ENCODE measurements around the gene COG7. TPM values are rescaled to one million over a fixed set of nuclear protein-coding genes. Genes with fewer than 3 reads are reported as not detected.

The COG7 gene
- total RNA-seq, 6 experiments from 2014 or later, result 17.7 to 21.2 (median 19.7) TPM

DNA sequence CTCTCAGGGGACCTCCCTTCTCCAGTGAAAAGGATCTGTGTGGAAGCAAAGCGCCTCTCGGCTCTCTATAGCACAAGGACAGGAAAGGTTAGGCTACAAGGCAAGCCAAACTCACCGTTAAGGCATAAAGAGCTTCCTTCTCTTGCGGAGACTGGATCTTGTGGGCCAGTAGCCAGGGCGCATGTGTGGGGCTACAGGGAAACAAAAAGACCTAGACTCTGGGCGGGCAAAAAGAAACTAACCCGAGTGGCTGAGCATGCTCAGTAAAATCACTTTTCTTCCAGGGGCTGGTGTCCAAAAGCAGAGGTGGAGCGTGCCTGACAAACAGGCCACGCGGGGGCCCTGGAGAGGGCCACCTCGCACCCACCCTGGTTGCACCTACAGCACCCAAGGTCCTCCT is 41.2 kb upstream of the COG7 start:
- peaks cover 22% of the 10 kb centered on the region for H3K36me3 Mint-ChIP-seq (ENCODE audit: low read depth)
- TF ChIP-seq, protein P1, sequence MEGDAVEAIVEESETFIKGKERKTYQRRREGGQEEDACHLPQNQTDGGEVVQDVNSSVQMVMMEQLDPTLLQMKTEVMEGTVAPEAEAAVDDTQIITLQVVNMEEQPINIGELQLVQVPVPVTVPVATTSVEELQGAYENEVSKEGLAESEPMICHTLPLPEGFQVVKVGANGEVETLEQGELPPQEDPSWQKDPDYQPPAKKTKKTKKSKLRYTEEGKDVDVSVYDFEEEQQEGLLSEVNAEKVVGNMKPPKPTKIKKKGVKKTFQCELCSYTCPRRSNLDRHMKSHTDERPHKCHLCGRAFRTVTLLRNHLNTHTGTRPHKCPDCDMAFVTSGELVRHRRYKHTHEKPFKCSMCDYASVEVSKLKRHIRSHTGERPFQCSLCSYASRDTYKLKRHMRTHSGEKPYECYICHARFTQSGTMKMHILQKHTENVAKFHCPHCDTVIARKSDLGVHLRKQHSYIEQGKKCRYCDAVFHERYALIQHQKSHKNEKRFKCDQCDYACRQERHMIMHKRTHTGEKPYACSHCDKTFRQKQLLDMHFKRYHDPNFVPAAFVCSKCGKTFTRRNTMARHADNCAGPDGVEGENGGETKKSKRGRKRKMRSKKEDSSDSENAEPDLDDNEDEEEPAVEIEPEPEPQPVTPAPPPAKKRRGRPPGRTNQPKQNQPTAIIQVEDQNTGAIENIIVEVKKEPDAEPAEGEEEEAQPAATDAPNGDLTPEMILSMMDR (IDR thresholded peaks at IDR 0.05), result no peak
- no peak for DNase-seq
- H3K27me3 Mint-ChIP-seq (ENCODE audit: insufficient read depth), result peaks cover 4% of the 10 kb centered on the region; the same call in 1 of the 2 replicates
- H3K27ac Mint-ChIP-seq, result no peak overlapping the region
- H3K9me3 Mint-ChIP-seq, result no peaks in the 10 kb centered on the region
- peaks cover 27% of the 10 kb centered on the region for H3K4me1 Mint-ChIP-seq (ENCODE audit: low read depth)
- H3K4me3 Mint-ChIP-seq, result no peak overlapping the region

GRCh38 chr16:23491490-23492391 is 38.8 kb upstream of the COG7 start:
- H3K4me3 Mint-ChIP-seq, result no peak overlapping the region
- no peaks in the 10 kb centered on the region for H3K9me3 Mint-ChIP-seq
- H3K36me3 Mint-ChIP-seq (ENCODE audit: low read depth), result peaks cover 22% of the 10 kb centered on the region
- no peak overlapping the region; the same call in none of the 2 replicates for H3K27ac Mint-ChIP-seq
- peak; percentile 39 for DNase-seq
- TF ChIP-seq, protein P1 (IDR thresholded peaks at IDR 0.05), result no peak
- H3K4me1 Mint-ChIP-seq (ENCODE audit: low read depth), result peaks cover 17% of the 10 kb centered on the region
- H3K27me3 Mint-ChIP-seq (ENCODE audit: insufficient read depth), result peaks cover 4% of the 10 kb centered on the region; the same call in 1 of the 2 replicates

DNA sequence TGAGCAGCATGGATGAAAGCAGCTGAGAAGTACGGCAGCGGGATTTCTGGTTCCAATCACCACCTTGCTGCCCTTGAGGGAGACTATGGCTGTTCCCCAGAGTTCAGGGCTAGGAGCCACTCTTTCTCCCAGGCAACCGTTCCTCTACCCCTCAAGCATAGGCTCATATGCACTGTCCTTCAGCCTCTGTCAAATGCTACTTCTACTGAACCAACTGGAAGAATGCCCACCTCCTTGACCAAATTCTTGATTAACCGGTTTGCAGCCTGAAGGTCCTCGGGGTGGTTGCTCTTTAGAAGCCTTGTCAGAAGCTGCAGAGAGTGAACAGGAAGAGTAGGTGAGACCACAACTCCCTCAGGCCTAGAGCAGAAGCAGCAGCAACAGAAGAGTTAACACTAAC is 33.5 kb upstream of the COG7 start:
- Mint-ChIP-seq H3K4me3 (no peak overlapping the region), H3K36me3 (ENCODE audit: low read depth) (peaks cover 18% of the 10 kb centered on the region; the same call in 1 of the 2 replicates), H3K4me1 (ENCODE audit: low read depth) (peaks cover 3% of the 10 kb centered on the region), H3K27me3 (ENCODE audit: insufficient read depth) (no peaks in the 10 kb centered on the region), H3K9me3 (no peaks in the 10 kb centered on the region), H3K27ac (no peak overlapping the region)
- TF ChIP-seq, protein P1 (IDR thresholded peaks at IDR 0.05), result no peak
- no peak for DNase-seq

GRCh38 chr16:23485841-23486240 is 32.9 kb upstream of the COG7 start:
- H3K4me3 Mint-ChIP-seq, result no peak overlapping the region
- no peak for DNase-seq
- TF ChIP-seq, protein P1 (IDR thresholded peaks at IDR 0.05), result no peak
- peaks cover 17% of the 10 kb centered on the region; the same call in 1 of the 2 replicates for H3K36me3 Mint-ChIP-seq (ENCODE audit: low read depth)
- H3K9me3 Mint-ChIP-seq, result no peaks in the 10 kb centered on the region
- no peaks in the 10 kb centered on the region for H3K27me3 Mint-ChIP-seq (ENCODE audit: insufficient read depth)
- no peaks in the 10 kb centered on the region for H3K4me1 Mint-ChIP-seq (ENCODE audit: low read depth)
- no peak overlapping the region for H3K27ac Mint-ChIP-seq

DNA sequence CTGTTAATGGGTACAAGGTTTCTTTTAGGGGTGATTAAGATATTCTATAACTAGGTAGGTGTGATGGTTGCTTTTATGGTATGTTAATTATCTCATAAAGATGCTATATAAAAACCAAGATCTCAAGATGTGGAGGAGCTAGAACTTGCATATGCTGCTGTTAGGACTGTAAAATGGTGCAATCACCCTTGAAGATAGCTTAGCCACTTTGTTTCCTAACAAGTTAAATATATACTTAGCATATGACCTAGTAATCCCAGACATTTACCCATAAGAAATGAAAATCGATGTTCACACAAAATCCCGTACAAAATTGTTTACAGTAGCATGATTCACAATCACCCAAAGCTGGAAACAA is 32.2 kb upstream of the COG7 start:
- no peak for DNase-seq
- H3K9me3 Mint-ChIP-seq, result no peaks in the 10 kb centered on the region
- H3K4me3 Mint-ChIP-seq, result no peak overlapping the region
- no peak overlapping the region for H3K27ac Mint-ChIP-seq
- TF ChIP-seq, protein P1 (IDR thresholded peaks at IDR 0.05), result no peak
- 0 out of 2 replicates have a peak, but pooled peaks cover 14% of the 10 kb centered on the region for H3K36me3 Mint-ChIP-seq (ENCODE audit: low read depth)
- H3K27me3 Mint-ChIP-seq (ENCODE audit: insufficient read depth), result no peaks in the 10 kb centered on the region
- H3K4me1 Mint-ChIP-seq (ENCODE audit: low read depth), result no peaks in the 10 kb centered on the region
